B cell (primary cell): ENCODE data around the gene MPDZ. TPM values are rescaled to one million over a fixed set of nuclear protein-coding genes. Genes with fewer than 3 reads are reported as not detected.

ENCODE experiments used
- ATAC-seq: fragments of 200-7000 bp; cut with Tn5 transposase; one replicate; pipeline ENCODE4 v1.10.0; 2021; ENCODE audit warnings: low read depth, mild to moderate bottlenecking, moderate number of reproducible peaks, moderate library complexity
- CTCF ChIA-PET: fragments of 350-600 bp; sonication (Branson Sonifier 250); formaldehyde crosslinking; loops from one replicate; lab custom pipeline; 2021; ENCODE audit warnings: antibody characterized with exemption, inconsistent platforms; lab: Charles Lee
- POLR2A ChIA-PET: fragments of 350-600 bp; sonication (Branson Sonifier 250); formaldehyde crosslinking; loops from one replicate; lab custom pipeline; 2021; ENCODE audit warnings: antibody characterized with exemption; lab: Charles Lee
- DNase-seq: peaks from one replicate; pipeline ENCODE4 v3.0.0; 2013
- H2AFZ ChIP-seq: 2 replicates; pipeline ENCODE4 v1.6.1; 2012; ENCODE audit warnings: mild to moderate bottlenecking, low read depth, low read length; ENCODE audit not compliant: insufficient read depth, poor library complexity, severe bottlenecking
- H3K27ac ChIP-seq, 2 donors: 1 replicate in 1 of 2; 2 replicates in 1 of 2; pipeline ENCODE4 v1.5.1; 2012 to 2013; ENCODE audit warnings: low read length in 2 of 2, mild to moderate bottlenecking in 2 of 2, moderate library complexity in 1 of 2
- H3K27me3 ChIP-seq, 4 experiments: fragments of 200-600 bp in 1 of 4; sonication (generic) in 1 of 4; replicated peaks in 1 of 4; 1 replicate in 2 of 4; 2 replicates in 2 of 4; pipeline versions ENCODE4 v1.6.1 to v1.7.0; 2013 to 2016; ENCODE audit warnings: low read length in 3 of 4, mild to moderate bottlenecking in 2 of 4, mixed read lengths in 1 of 4, moderate library complexity in 1 of 4; ENCODE audit not compliant: insufficient read depth in 4 of 4, control insufficient read depth in 3 of 4; ENCODE audit errors: control extremely low read depth in 1 of 4
- H3K36me3 ChIP-seq, 2 experiments: replicated peaks in 1 of 2; 1 replicate in 1 of 2; 2 replicates in 1 of 2; pipeline versions ENCODE4 v1.6.1 to v1.7.1; 2013; ENCODE audit warnings: low read length in 1 of 2; ENCODE audit not compliant: insufficient read depth in 2 of 2, control insufficient read depth in 1 of 2; ENCODE audit errors: control extremely low read depth in 1 of 2, extremely low read depth in 1 of 2
- H3K4me1 ChIP-seq, 2 donors: fragments of 200-600 bp in 1 of 2; sonication (generic) in 1 of 2; 1 replicate in 1 of 2; 2 replicates in 1 of 2; pipeline versions ENCODE4 v1.5.1 to v1.6.1; 2013 to 2017; ENCODE audit warnings: low read length in 2 of 2; ENCODE audit not compliant: control insufficient read depth in 2 of 2, insufficient read depth in 2 of 2
- H3K4me2 ChIP-seq: replicated peaks from 2 replicates; pipeline ENCODE3; 2012; ENCODE audit warnings: mild to moderate bottlenecking, low read depth, low read length; ENCODE audit not compliant: poor library complexity, severe bottlenecking
- H3K4me3 ChIP-seq, 5 experiments: fragments of 200-600 bp in 1 of 5; sonication (generic) in 1 of 5; 1 replicate in 3 of 5; 2 replicates in 2 of 5; pipeline versions ENCODE4 v1.5.1 to v1.7.0; 2011 to 2016; ENCODE audit warnings: low read length in 4 of 5, mild to moderate bottlenecking in 4 of 5, low read depth in 2 of 5, control low read depth in 1 of 5, moderate library complexity in 1 of 5; ENCODE audit not compliant: insufficient read depth in 1 of 5; ENCODE audit errors: control extremely low read depth in 1 of 5, extremely low read depth in 1 of 5
- H3K79me2 ChIP-seq: fragments of 200-600 bp; sonication (generic); one replicate; pipeline ENCODE4 v1.6.0; 2016; ENCODE audit warnings: low read length; ENCODE audit not compliant: control insufficient read depth, insufficient read depth
- H3K9ac ChIP-seq: fragments of 200-600 bp; sonication (generic); 2 replicates; pipeline ENCODE4 v1.6.1; 2017; ENCODE audit warnings: mild to moderate bottlenecking, low read length, moderate library complexity
- H3K9me3 ChIP-seq, 3 donors: one replicate each; pipeline versions ENCODE4 v1.6.1 to v1.7.1; 2013; ENCODE audit warnings: low read length in 2 of 3; ENCODE audit not compliant: control insufficient read depth in 2 of 3, insufficient read depth in 1 of 3; ENCODE audit errors: control extremely low read depth in 1 of 3
- H4K20me1 ChIP-seq: 2 replicates; pipeline ENCODE4 v1.6.0; 2012; ENCODE audit warnings: mild to moderate bottlenecking, low read length; ENCODE audit not compliant: insufficient read depth, control insufficient read depth, poor library complexity, severe bottlenecking
- H3K27ac Mint-ChIP-seq: one replicate; pipeline ENCODE4 v1.8.0; 2021; ENCODE audit warnings: mixed read lengths
- H3K27me3 Mint-ChIP-seq: one replicate; pipeline ENCODE4 v1.8.0; 2021; ENCODE audit warnings: mixed read lengths
- H3K4me1 Mint-ChIP-seq: one replicate; pipeline ENCODE4 v1.8.0; 2021; ENCODE audit warnings: mixed read lengths
- H3K4me3 Mint-ChIP-seq: one replicate; pipeline ENCODE4 v1.8.0; 2021; ENCODE audit warnings: mixed read lengths
- H3K9me3 Mint-ChIP-seq: one replicate; pipeline ENCODE4 v1.8.0; 2022; ENCODE audit warnings: mixed read lengths; ENCODE audit not compliant: insufficient read depth
- EZH2 ChIP-seq: IDR thresholded peaks from 2 replicates; pipeline ENCODE4 v1.6.1; 2012; ENCODE audit warnings: borderline replicate concordance, low read depth, mild to moderate bottlenecking, moderate library complexity, low read length; ENCODE audit not compliant: insufficient read depth, poor library complexity, severe bottlenecking
- WGBS: methylation state at CpG from one replicate; pipeline ENCODE4 v1.1.5; 2013; ENCODE audit warnings: missing lambda C conversion rate; ENCODE audit not compliant: insufficient coverage; 5-methylcytosine and 5-hydroxymethylcytosine counted together
- intact Hi-C: fragments of 100-400 bp; cut with micrococcal nuclease; formaldehyde crosslinking; loops from one replicate; pipeline ENCODE4 v1.10.0; 2022
- polyA plus RNA-seq: library from polyadenylated mRNA; depleted of rRNA; stranded (reverse); fragments of >200 nt; gene quantifications from 2 replicates; pipeline ENCODE4 v1.2.3, GENCODE V29; 2012
- total RNA-seq, 2 donors: library from RNA; stranded (reverse); fragments of 120-200 nt in 1 of 2; gene quantifications; 1 replicate in 1 of 2; 2 replicates in 1 of 2; pipeline versions ENCODE4 v1.2.3 to v1.2.4, GENCODE V29; 2013 to 2022
- TF ChIP-seq, protein P1 (sequence below): fragments of 200-600 bp; IDR thresholded peaks from one replicate; pipeline ENCODE4 v1.8.0; 2022; ENCODE audit warnings: antibody characterized with exemption, mild to moderate bottlenecking

Gene MPDZ
- total and polyA plus RNA-seq, 2 donors (not counting 1 experiment from before 2014, with no cell fraction given) = not detected

DNA sequence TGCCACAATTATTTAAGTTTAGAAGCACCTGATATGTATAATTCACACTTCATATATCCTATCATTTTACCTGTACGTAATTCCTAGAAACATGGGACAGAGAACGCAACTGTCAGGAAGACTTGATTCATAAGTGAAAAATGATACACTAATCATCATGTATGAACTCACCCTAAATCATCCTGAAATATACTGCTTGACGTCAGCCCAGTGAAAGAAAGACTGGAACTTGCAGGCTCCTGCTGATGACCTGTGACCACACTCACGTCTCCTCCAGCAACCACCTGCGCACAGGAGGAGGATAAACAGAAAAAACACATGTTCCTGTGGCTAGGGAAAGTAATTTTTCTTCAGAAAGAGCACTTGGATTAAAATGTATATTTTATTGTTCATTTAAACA lies 169.7 kb downstream of the MPDZ start:
- TF ChIP-seq, protein P1, sequence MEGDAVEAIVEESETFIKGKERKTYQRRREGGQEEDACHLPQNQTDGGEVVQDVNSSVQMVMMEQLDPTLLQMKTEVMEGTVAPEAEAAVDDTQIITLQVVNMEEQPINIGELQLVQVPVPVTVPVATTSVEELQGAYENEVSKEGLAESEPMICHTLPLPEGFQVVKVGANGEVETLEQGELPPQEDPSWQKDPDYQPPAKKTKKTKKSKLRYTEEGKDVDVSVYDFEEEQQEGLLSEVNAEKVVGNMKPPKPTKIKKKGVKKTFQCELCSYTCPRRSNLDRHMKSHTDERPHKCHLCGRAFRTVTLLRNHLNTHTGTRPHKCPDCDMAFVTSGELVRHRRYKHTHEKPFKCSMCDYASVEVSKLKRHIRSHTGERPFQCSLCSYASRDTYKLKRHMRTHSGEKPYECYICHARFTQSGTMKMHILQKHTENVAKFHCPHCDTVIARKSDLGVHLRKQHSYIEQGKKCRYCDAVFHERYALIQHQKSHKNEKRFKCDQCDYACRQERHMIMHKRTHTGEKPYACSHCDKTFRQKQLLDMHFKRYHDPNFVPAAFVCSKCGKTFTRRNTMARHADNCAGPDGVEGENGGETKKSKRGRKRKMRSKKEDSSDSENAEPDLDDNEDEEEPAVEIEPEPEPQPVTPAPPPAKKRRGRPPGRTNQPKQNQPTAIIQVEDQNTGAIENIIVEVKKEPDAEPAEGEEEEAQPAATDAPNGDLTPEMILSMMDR = no peak
- no peak for TF ChIP-seq EZH2
- Histone ChIP-seq H3K27ac (no peak overlapping the region), H3K4me1 (no peaks in the 10 kb centered on the region), H3K36me3 (no peaks in the 10 kb centered on the region), H3K79me2 (no peaks in the 10 kb centered on the region), H4K20me1 (no peaks in the 10 kb centered on the region), H3K9me3 (no peaks in the 10 kb centered on the region), H2AFZ (no peak overlapping the region), H3K27me3 (no peaks in the 10 kb centered on the region), H3K4me2 (no peak overlapping the region), H3K9ac (no peak overlapping the region), H3K4me3 (no peak overlapping the region)
- Mint-ChIP-seq H3K27ac (no peak overlapping the region), H3K4me3 (no peak overlapping the region), H3K4me1 (no peaks in the 10 kb centered on the region), H3K27me3 (no peaks in the 10 kb centered on the region), H3K9me3 (peaks cover 3% of the 10 kb centered on the region)
- ChIA-PET CTCF (no interaction called here), POLR2A (no interaction called here)
- no peak for ATAC-seq
- DNase-seq = no peak
- whole genome bisulfite sequencing = 100% methylated on average over 1 of the region's 5 CpGs
- intact Hi-C loops = no loop called here

DNA sequence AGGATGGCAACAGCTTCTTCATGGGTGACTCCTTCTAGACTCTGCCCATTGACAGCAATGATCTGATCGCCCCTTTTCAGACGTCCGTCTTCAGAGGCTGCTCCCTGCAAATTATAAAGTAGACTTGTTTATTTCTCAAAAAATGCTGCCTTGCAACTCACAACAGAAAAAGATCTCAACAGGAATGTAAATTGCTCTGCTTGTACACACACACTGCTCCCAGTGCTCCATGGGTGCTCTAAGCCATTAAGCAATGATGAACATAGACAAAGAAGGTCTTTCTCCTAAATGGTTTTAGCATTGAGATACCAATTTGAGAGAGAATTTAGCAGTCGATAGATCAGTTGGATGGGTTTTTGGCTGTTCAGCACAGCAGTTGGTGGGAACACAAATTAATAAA lies 172.5 kb downstream of the MPDZ start:
- DNase-seq (no peak), ATAC-seq (no peak)
- no peaks in the 10 kb centered on the region for H3K79me2 ChIP-seq
- H3K9me3 ChIP-seq = no peaks in the 10 kb centered on the region
- intact Hi-C loops = no loop called here
- Mint-ChIP-seq H3K4me1 (no peaks in the 10 kb centered on the region), H3K27me3 (no peaks in the 10 kb centered on the region), H3K4me3 (no peak overlapping the region), H3K9me3 (peaks cover 2% of the 10 kb centered on the region), H3K27ac (no peak overlapping the region)
- H3K27me3 ChIP-seq = no peaks in the 10 kb centered on the region
- no peaks in the 10 kb centered on the region for H3K36me3 ChIP-seq
- CTCF ChIA-PET = no interaction called here
- H3K27ac ChIP-seq = no peak overlapping the region
- H3K4me2 ChIP-seq = no peak overlapping the region
- no peak for TF ChIP-seq EZH2
- TF ChIP-seq, protein P1 = no peak
- no peaks in the 10 kb centered on the region for H3K4me1 ChIP-seq
- H4K20me1 ChIP-seq = no peaks in the 10 kb centered on the region
- WGBS = 100% methylated on average over 3 of the region's 4 CpGs
- no peak overlapping the region for H3K9ac ChIP-seq
- H2AFZ ChIP-seq = no peak overlapping the region
- H3K4me3 ChIP-seq = no peak overlapping the region
- POLR2A ChIA-PET = no interaction called here
